OCI-M2 (cell line): ENCODE measurements around the gene TMSB4Y.

Source experiments
- DNase-seq: peaks from one replicate; lab custom pipeline; 2025; ENCODE audit not compliant: unreplicated experiment; lab: John Stamatoyannopoulos, UW

The TMSB4Y gene

DNA sequence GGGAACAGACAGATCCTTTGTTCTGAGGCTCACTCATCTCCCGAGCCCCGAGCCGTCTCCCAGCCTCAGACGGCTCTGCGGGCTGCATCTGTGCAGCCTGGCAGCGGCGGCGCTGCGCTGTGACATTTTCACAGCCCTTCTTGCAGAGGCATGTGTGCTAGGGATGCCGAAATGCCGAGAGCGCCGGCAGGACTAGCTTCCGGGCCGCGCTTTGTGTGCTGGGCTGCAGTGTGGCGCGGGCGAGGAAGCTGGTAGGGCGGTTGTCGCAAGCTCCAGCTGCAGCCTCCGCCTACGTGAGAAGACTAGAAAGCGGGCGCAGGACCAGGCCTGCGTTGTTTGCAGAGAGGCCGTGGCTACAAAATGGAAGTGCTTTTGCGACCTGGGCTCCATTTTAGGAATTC, at the start of gene TMSB4Y:
TSS of gene TMSB4Y (plus strand) at position 332 of the 401 bp plus-strand sequence.
- no peak for DNase-seq

DNA sequence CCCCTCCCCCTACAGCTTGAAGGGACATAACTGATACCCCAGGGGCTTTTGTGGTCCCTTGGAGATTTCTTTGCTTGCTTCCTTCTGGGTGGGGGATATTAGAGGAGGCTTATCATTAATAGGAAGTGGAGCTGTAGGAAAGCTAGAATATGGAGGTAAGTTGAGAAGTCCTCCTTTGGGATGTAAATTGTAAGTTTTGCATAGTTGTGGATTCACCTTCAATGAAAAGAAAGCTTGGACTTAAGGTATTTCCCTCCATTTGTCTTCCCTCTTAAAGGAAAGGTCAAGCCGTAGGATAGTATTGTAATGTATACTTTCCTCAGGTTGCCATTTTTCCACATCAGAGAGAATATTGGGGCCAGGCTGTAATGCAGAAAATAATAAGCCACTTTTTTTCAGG, 39.5 kb upstream of the TMSB4Y start:
- no peak for DNase-seq

DNA sequence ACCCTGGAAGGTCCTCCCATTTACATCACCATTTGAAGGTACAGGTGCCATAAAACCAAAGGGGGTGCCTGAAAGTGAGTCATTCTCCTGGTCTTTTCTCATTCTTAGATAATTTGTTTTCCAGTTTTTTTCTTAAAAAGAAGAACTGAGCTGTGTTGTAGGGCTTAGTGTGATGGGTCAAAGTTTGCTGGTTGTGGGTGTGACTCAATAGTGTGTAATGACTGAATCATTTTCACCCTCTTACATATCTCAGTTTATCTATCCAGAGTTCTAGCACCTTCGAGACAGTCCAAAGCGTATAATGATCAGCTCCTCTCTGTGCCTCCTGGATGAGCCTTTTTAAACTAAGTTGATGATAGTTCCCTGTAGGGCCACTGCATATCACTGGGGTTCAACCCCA, 32.6 kb upstream of the TMSB4Y start:
- DNase-seq, result no peak

DNA sequence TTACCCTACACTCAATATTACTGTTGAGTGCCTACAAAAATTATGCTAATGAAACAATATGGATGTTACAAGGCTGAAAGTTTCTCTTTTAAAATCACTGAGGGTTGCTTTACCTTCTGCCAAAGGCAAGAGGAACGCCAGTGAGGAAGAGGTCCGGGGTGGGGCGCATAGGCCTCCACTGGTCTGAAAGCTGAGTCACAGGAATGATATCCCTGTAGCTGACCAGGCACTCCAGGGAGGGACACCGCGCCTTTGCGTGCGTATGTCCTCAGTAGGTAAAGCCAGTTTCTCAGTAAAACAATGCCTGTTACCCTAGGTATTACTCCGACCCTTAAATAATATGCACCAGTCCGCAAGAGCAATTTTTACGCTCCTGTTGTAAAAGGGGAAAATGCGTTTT, 1.4 kb upstream of the TMSB4Y start:
- DNase-seq, result no peak

DNA sequence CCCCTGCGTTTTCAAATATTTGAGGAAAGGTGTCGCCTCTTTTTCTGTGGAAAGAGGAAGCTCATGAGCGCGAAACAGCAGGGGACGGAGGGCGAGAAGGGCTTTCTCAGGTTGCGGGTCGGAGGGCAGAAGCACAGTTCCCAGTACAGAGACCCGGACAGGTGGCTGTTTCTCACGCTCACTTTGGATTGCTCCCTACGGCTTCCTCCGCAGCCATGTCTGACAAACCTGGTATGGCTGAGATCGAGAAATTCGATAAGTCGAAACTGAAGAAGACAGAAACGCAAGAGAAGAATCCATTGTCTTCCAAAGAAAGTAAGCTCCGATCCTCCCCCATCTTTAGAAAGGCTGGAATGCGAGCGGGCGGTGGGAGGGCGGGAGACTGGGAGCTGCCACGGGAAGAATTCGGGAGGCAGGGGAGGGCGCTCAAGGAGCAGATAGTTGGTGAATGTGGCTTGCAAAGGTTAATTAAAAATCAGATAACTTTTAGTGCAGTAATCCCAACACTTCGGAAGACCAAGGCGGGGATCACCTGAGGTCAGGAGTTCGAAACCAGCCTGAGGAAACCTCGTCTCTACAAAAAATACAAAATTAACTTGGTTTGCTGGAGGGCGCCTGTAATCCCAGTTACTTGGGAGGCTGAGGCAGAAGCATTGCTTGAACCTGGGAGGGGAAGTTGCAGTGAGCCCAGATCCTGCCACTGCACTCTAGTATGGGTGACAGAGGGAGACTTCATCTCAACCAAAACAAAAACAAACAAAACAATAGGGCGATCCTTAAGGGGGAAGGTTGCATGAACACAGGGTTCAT, 627 bp downstream of the TMSB4Y start:
- DNase-seq, result no peak

DNA sequence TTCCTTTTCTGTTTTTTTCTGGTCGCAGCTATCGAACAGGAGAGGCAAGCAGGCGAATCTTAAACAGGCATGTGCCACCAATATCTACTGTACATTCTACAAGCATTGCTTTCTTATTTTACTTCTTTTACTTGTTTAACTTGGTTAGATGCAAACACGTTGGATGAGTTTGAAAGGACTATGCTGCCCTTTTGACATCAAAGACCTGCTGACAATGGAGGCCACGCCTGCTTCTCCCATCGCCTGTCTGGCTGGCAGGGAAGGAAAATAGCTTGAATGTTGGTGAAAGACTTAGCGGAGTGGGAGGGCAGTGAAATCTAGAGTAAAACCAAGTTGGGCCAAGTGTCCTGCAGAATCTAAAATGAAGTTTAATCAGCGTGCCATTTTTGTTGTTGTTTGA, 1.5 kb downstream of the TMSB4Y start:
- no peak for DNase-seq

DNA sequence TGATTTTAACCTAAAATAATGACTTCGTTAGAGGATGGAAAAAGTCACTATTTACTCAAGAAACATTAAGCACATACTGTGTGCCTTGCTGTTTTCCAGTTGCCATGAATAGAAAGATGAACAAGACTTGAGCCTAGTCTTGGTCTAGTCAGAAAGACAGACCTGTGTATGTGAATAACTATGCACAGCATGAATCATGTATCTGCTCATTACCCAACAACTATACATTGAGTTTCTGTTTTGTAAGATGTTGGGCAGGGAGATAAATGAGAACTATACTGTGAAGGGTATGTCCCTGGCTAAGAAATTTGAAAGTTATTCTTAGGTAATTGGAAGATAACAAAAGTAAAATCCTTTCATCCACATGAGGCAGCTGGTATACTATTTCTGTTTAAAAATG, 4.3 kb downstream of the TMSB4Y start:
- DNase-seq, result no peak

DNA sequence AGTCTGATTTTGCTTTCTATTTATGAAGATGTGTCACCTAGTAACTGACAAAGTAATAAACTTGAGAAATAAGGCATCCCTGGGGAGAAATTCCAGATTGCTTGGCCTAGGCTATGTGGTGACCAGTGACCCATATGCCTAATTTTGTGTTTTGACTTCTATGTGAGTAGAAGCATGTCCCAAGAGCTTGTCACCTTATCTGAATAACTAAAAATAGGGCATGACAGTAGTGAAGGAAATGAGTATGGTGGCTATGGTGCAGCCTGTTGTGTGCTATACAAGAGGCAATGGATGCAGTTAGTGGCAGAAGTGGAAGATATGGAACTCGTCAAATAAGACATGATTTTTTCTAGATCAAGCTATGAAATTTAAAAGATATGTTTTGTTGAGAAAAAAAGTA, 15.3 kb downstream of the TMSB4Y start:
- no peak for DNase-seq

DNA sequence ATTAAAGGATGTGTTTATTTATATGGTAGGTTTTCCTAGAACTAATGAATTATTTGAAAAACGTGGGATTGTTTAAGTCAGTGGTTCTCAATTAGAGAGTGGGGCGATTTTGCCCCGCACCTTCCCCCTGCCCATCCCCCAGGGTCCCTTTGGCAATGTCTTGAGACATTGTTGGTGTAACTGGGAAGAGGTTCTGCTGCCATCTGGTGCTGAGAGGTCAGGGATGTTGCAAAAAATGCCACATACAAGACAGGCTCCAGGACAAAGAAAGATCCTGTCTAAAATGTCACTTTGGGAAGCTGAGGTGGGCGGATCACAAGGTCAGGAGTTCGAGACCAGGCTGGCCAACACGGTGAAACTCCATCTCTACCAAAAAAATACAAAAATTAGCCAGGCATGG, 25.8 kb downstream of the TMSB4Y start:
- DNase-seq, result no peak

DNA sequence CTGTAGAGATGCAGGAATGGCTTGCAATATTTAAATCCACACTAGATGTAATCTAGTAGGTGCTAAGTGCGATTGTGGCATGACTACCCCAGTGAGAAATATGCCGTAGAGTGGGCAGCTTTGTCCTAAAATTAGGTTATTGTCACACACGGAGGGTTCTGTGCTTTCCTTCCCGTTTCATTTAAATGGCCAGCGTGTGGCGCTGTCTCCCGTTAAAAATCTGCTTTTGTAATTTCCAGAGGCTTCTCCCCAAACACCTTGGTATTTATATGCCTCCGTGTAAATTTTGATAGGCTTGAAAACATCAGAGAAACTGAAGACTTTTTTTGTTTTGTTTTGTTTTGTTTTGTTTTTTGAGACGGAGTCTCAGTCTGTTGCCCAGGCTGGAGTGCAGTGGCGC, 34.9 kb downstream of the TMSB4Y start:
- DNase-seq, result no peak

DNA sequence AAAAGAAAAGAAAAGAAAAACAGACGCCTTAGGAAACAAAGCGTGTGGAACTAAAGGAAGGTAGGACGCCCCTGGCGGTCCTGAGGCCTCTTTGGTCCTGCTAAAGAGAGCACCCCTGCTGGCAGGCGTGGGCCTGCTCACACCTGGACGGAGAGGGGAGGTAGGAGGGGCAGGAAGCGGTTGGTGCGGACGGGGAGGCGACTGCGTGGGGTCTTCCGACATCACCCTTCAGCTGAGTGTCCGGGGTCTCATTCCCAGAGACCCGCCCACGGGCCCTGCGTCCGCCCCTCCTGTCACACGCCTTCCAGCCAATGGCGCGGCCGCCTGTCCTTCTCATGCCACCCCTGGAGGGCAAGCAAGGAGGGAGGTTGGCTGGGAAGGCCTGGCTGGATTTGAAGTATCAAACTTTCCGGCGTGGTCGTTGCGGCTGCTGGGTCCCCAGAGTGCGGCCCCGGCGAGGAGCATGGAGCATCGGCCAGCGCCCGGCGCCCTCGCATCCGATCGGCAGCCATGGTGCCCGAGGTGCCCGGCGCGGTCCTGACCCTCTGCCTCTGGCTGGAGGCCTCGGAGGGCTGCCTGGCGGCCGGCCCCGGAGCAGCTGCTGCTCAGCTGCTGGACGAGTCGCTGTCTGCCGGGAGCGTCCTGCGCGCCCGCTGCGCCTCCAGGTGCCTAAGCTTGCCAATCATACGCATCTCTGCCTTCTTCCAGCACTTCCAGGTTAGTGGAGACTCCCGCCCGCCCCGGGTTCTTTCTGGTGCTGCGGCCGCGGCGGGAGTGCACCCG, 47.8 kb downstream of the TMSB4Y start:
- no peak for DNase-seq

DNA sequence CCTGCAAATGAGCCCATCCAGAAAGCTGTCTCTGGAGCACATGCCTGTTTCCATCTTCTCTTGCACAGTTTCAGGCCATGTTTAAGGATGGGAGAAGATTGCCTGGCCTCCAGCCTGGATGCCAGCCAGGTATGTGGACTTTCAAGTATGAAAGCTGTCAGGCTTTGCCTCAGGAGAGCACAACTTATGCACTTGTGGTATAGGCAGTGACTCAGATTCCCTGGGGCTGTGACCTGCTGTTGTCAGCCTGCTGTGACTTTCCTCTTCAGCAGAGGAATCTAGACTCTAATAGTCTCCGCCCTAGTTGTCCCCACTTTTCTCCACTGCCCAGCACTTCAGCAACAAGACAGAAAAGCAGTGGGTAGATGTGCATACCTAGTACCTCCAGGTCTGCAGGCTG, 51.0 kb downstream of the TMSB4Y start:
- DNase-seq, result no peak
